Mesenchymal stem cell (in vitro differentiated cells and primary cell): ENCODE results near the gene THAP7. TPM values are rescaled to one million over a fixed set of nuclear protein-coding genes. Genes with fewer than 3 reads are reported as not detected.
"Not testable (repeated sequence)": the region's sequence is repeated elsewhere in the genome, so short reads cannot be mapped to it uniquely, and the experiment has no call there.

Experiments
- DNase-seq: peaks from one replicate; pipeline ENCODE4 v3.0.0-alpha.2; 2013
- H2AFZ ChIP-seq: one replicate; pipeline ENCODE4 v1.6.1; 2013; ENCODE audit warnings: low read depth, mild to moderate bottlenecking, control low read depth, inconsistent platforms, low read length, moderate library complexity
- H2AK5ac ChIP-seq: 2 replicates; pipeline ENCODE4 v1.6.1; 2013; ENCODE audit warnings: low read length, moderate library complexity, mild to moderate bottlenecking, inconsistent platforms; ENCODE audit not compliant: severe bottlenecking
- H2BK120ac ChIP-seq: one replicate; pipeline ENCODE4 v1.6.1; 2013; ENCODE audit warnings: low read depth, mild to moderate bottlenecking, inconsistent platforms, low read length, moderate library complexity
- H2BK12ac ChIP-seq, 2 experiments: one replicate each; pipeline ENCODE4 v1.6.1; 2013; ENCODE audit warnings: inconsistent platforms in 2 of 2, low read length in 2 of 2, mild to moderate bottlenecking in 2 of 2, moderate library complexity in 2 of 2, control low read depth in 1 of 2
- H2BK15ac ChIP-seq: one replicate; pipeline ENCODE4 v1.6.1; 2013; ENCODE audit warnings: mild to moderate bottlenecking, low read depth, inconsistent platforms; ENCODE audit not compliant: poor library complexity, severe bottlenecking
- H2BK5ac ChIP-seq: 2 replicates; pipeline ENCODE4 v1.6.1; 2013; ENCODE audit warnings: low read depth, mild to moderate bottlenecking, low read length, control low read depth, inconsistent platforms; ENCODE audit not compliant: poor library complexity, severe bottlenecking
- H3K14ac ChIP-seq, 2 experiments: one replicate each; pipeline ENCODE4 v1.6.1; 2013; ENCODE audit warnings: inconsistent platforms in 2 of 2, low read length in 2 of 2, control low read depth in 1 of 2, mild to moderate bottlenecking in 1 of 2, moderate library complexity in 1 of 2
- H3K18ac ChIP-seq, 2 experiments: one replicate each; pipeline ENCODE4 v1.6.1; 2013; ENCODE audit warnings: inconsistent platforms in 2 of 2, low read length in 2 of 2, control low read depth in 1 of 2, low read depth in 1 of 2, mild to moderate bottlenecking in 1 of 2
- H3K23ac ChIP-seq, 2 experiments: one replicate each; pipeline ENCODE4 v1.6.1; 2013; ENCODE audit warnings: inconsistent platforms in 2 of 2, low read length in 2 of 2, mild to moderate bottlenecking in 2 of 2, moderate library complexity in 2 of 2, control low read depth in 1 of 2
- H3K27ac ChIP-seq: 2 replicates; pipeline ENCODE4 v1.5.1; 2013; ENCODE audit warnings: mild to moderate bottlenecking, moderate library complexity, low read length, control low read depth, inconsistent platforms; ENCODE audit not compliant: poor library complexity, severe bottlenecking
- H3K27me3 ChIP-seq, 2 experiments: 2 replicates each; pipeline versions ENCODE4 v1.6.1 to v1.7.0; 2013; ENCODE audit warnings: low read length in 2 of 2, mild to moderate bottlenecking in 2 of 2, moderate library complexity in 2 of 2, control low read depth in 1 of 2, inconsistent platforms in 1 of 2; ENCODE audit not compliant: control insufficient read depth in 1 of 2, insufficient read depth in 1 of 2
- H3K36me3 ChIP-seq, 2 experiments: 2 replicates each; pipeline versions ENCODE4 v1.6.1 to v1.7.0; 2013; ENCODE audit warnings: low read length in 2 of 2, control low read depth in 1 of 2, inconsistent platforms in 1 of 2, low read depth in 1 of 2, mild to moderate bottlenecking in 1 of 2; ENCODE audit not compliant: insufficient read depth in 2 of 2, control insufficient read depth in 1 of 2
- H3K4ac ChIP-seq, 2 experiments: one replicate each; pipeline ENCODE4 v1.6.1; 2013; ENCODE audit warnings: inconsistent platforms in 2 of 2, low read length in 2 of 2, mild to moderate bottlenecking in 2 of 2, moderate library complexity in 2 of 2, control low read depth in 1 of 2, low read depth in 1 of 2
- H3K4me1 ChIP-seq: 2 replicates; pipeline ENCODE4 v1.6.1; 2013; ENCODE audit warnings: low read depth, low read length, control low read depth; ENCODE audit not compliant: control insufficient read depth, insufficient read depth
- H3K4me2 ChIP-seq: 2 replicates; pipeline ENCODE4 v1.6.1; 2013; ENCODE audit warnings: low read length, mild to moderate bottlenecking, inconsistent platforms; ENCODE audit not compliant: poor library complexity, severe bottlenecking
- H3K4me3 ChIP-seq, 2 experiments: 2 replicates each; pipeline versions ENCODE4 v1.5.1 to v1.7.0; 2013; ENCODE audit warnings: low read length in 2 of 2, mild to moderate bottlenecking in 2 of 2, control low read depth in 1 of 2, low read depth in 1 of 2; ENCODE audit not compliant: insufficient read depth in 1 of 2
- H3K79me1 ChIP-seq: replicated peaks from 2 replicates; pipeline ENCODE4 v1.6.1; 2013; ENCODE audit warnings: mild to moderate bottlenecking, control low read depth, low read length, inconsistent platforms; ENCODE audit not compliant: poor library complexity, severe bottlenecking
- H3K9ac ChIP-seq: 2 replicates; pipeline ENCODE4 v1.7.0; 2013; ENCODE audit warnings: mild to moderate bottlenecking, low read length, moderate library complexity
- H3K9me3 ChIP-seq: 2 replicates; pipeline ENCODE4 v1.7.0; 2013; ENCODE audit warnings: mild to moderate bottlenecking, low read length; ENCODE audit not compliant: control insufficient read depth
- H4K8ac ChIP-seq: one replicate; pipeline ENCODE4 v1.6.1; 2013; ENCODE audit warnings: inconsistent platforms, mild to moderate bottlenecking, low read length, moderate library complexity
- H4K91ac ChIP-seq: one replicate; pipeline ENCODE4 v1.6.1; 2013; ENCODE audit warnings: mild to moderate bottlenecking, low read length, inconsistent platforms
- WGBS: methylation state at CpG from one replicate; pipeline ENCODE4 v1.1.7; 2013; ENCODE audit warnings: mixed read lengths; 5-methylcytosine and 5-hydroxymethylcytosine counted together
- polyA plus RNA-seq, 2 experiments: library from polyadenylated mRNA; stranded (reverse); fragments of 200-250 nt; gene quantifications; one replicate each; pipeline ENCODE4 v1.2.3, GENCODE V29; 2013

The THAP7 gene
- polyA plus RNA-seq (2013, experiment 1 of 2) = 15.5 TPM
- 15.1 TPM for polyA plus RNA-seq (2013, experiment 2 of 2)

GRCh38 chr22:21001601-21002325 lies at the start of gene THAP7:
TSS of gene THAP7 (minus strand) at chr22:21002118. CDS start at chr22:21001911, 207 bp downstream.
- H2BK15ac ChIP-seq = peak within 1 kb of the TSS; percentile 100
- peak within 1 kb of the TSS; percentile 95 to 99 for H3K18ac ChIP-seq
- peak within 1 kb of the TSS; percentile 41 to 69 for H3K23ac ChIP-seq
- H3K36me3 ChIP-seq = peaks cover 40 to 42% of the 10 kb centered on the region in 2 experiments
- peak within 1 kb of the TSS; percentile 98 for H4K8ac ChIP-seq
- peak within 1 kb of the TSS; percentile 92 for H3K4me2 ChIP-seq
- H3K27me3 ChIP-seq = no peaks in the 10 kb centered on the region
- H3K4ac ChIP-seq = peak within 1 kb of the TSS; percentile 62 to 91
- peak within 1 kb of the TSS; percentile 46 to 93 for H2BK12ac ChIP-seq
- H3K79me1 ChIP-seq = peaks cover 36% of the 10 kb centered on the region
- H4K91ac ChIP-seq = peak within 1 kb of the TSS; percentile 94
- peak within 1 kb of the TSS; percentile 81 for H2BK120ac ChIP-seq
- under 1% methylated on average over 72 of the region's 83 CpGs for WGBS
- peak within 1 kb of the TSS; percentile 97 for H3K27ac ChIP-seq
- peak within 1 kb of the TSS in 1 of 2 experiments; percentile 94 for H3K14ac ChIP-seq
- peak; percentile 98 for DNase-seq
- H3K4me3 ChIP-seq = peak within 1 kb of the TSS; percentile 70 to 90
- peak within 1 kb of the TSS; percentile 99 for H3K9ac ChIP-seq
- peak within 1 kb of the TSS; percentile 87 for H2AFZ ChIP-seq
- peak within 1 kb of the TSS; percentile 94 for H2BK5ac ChIP-seq
- H3K4me1 ChIP-seq = peaks cover 34% of the 10 kb centered on the region
- no peaks in the 10 kb centered on the region for H3K9me3 ChIP-seq
- peak within 1 kb of the TSS; percentile 54 for H2AK5ac ChIP-seq

GRCh38 chr22:21051145-21051830 lies 49.4 kb upstream of the THAP7 start:
- Histone ChIP-seq H3K4ac (no peak overlapping the region), H4K8ac (no peak overlapping the region), H3K36me3 (no peaks in the 10 kb centered on the region), H2BK15ac (no peak overlapping the region), H3K23ac (no peak overlapping the region), H2BK12ac (no peak overlapping the region), H3K27me3 (peaks cover 8 to 49% of the 10 kb centered on the region in 2 experiments), H4K91ac (no peak overlapping the region), H3K4me3 (no peak overlapping the region), H3K14ac (peak overlapping the region in 1 of 2 experiments; percentile 69), H2AK5ac (no peak overlapping the region), H3K9ac (no peak overlapping the region), H3K4me1 (peaks cover 12% of the 10 kb centered on the region), H3K79me1 (no peaks in the 10 kb centered on the region), H3K9me3 (no peaks in the 10 kb centered on the region), H2BK120ac (no peak overlapping the region), H2AFZ (no peak overlapping the region), H2BK5ac (no peak overlapping the region), H3K27ac (no peak overlapping the region), H3K4me2 (no peak overlapping the region), H3K18ac (no peak overlapping the region)
- DNase-seq = no peak
- 77% methylated on average over 9 of the region's 9 CpGs for WGBS

GRCh38 chr22:21048965-21049364 lies 47.0 kb upstream of the THAP7 start:
- not testable (repeated sequence) for H3K79me1 ChIP-seq, H3K14ac ChIP-seq, H3K9me3 ChIP-seq, H4K8ac ChIP-seq, H2BK12ac ChIP-seq, DNase-seq, H2BK120ac ChIP-seq, H3K36me3 ChIP-seq, H3K4ac ChIP-seq, H3K9ac ChIP-seq, H3K23ac ChIP-seq, H3K4me2 ChIP-seq, H3K27ac ChIP-seq, H3K4me3 ChIP-seq, H2AK5ac ChIP-seq, H2AFZ ChIP-seq, H2BK5ac ChIP-seq, H4K91ac ChIP-seq, H2BK15ac ChIP-seq, H3K18ac ChIP-seq
- H3K4me1 ChIP-seq = peaks cover 26% of the 10 kb centered on the region
- WGBS = 100% methylated on average over 1 of the region's 12 CpGs
- peaks cover 0 to 27% of the 10 kb centered on the region in 2 experiments for H3K27me3 ChIP-seq

GRCh38 chr22:21048448-21048847 lies 46.5 kb upstream of the THAP7 start:
- H3K27ac ChIP-seq = not testable (repeated sequence)

More at GRCh38 chr22:21048448-21048847, 46.5 kb upstream of the THAP7 start:
- H3K36me3 ChIP-seq, H2BK12ac ChIP-seq, H2AFZ ChIP-seq, DNase-seq, H2BK5ac ChIP-seq, H3K4ac ChIP-seq, H2BK120ac ChIP-seq, H4K8ac ChIP-seq, H3K18ac ChIP-seq, H3K23ac ChIP-seq, H3K14ac ChIP-seq, H3K9ac ChIP-seq, H2AK5ac ChIP-seq, H4K91ac ChIP-seq, H3K4me3 ChIP-seq, H3K9me3 ChIP-seq, H2BK15ac ChIP-seq, H3K4me2 ChIP-seq, H3K79me1 ChIP-seq: not testable (repeated sequence)
- H3K4me1 ChIP-seq = peaks cover 28% of the 10 kb centered on the region
- peaks cover 0 to 22% of the 10 kb centered on the region in 2 experiments for H3K27me3 ChIP-seq
- WGBS = 94% methylated on average over 5 of the region's 5 CpGs
